Measurements from ENCODE around the gene ALG14.
"Not testable (repeated sequence)": the region's sequence is repeated elsewhere in the genome, so short reads cannot be mapped to it uniquely, and the experiment has no call there.

The ALG14 gene, protein sequence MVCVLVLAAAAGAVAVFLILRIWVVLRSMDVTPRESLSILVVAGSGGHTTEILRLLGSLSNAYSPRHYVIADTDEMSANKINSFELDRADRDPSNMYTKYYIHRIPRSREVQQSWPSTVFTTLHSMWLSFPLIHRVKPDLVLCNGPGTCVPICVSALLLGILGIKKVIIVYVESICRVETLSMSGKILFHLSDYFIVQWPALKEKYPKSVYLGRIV

DNA sequence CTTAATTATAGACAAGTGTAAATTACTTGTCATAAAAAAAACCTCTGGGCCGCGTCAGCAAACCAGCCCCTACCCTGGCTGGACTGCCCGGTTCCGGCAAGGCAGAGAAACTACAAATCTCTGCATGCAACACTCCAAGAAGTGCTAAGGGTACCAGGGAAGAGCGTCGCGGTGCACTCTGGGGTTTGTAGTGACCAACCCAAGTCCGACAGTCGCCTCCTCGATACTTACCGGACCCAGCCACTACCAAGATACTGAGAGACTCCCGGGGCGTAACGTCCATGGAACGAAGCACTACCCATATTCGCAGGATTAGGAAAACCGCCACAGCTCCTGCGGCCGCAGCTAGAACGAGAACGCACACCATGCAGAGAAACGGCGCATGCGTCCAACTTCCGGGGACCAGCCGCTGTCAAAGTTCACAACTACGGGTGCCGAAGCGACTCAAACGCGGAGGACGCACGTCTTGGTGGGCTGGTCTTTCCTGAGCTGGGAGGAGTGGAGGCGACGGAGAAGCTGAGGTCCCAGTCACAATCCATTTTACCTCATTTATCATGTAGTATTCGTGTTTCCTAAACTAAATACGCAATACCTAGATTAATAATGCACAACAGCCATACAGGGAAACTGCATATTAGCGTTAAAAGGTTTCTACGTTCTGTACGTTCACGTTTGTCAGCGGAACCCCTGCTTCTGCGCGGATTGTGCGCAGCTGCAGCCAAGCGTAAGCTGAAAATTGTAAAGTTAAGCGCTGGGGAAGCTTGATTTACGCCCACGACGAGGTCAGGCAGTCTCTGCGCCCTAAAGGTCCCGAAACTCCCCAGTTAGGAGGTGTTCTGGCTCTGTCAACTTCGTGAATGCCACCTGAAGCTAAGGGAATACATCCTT is at the start of gene ALG14:
Gene ALG14 (minus strand): TSS at position 420 of the 888 bp plus-strand sequence. CDS start 53 bp downstream, at position 367.
- in situ Hi-C loops (cut with MboI; ENCODE audit: low pct_unique_long_range_greater_than_20kb, low sequenced_read_pairs) = no loop called here
- peak; percentile 94 for DNase-seq

DNA sequence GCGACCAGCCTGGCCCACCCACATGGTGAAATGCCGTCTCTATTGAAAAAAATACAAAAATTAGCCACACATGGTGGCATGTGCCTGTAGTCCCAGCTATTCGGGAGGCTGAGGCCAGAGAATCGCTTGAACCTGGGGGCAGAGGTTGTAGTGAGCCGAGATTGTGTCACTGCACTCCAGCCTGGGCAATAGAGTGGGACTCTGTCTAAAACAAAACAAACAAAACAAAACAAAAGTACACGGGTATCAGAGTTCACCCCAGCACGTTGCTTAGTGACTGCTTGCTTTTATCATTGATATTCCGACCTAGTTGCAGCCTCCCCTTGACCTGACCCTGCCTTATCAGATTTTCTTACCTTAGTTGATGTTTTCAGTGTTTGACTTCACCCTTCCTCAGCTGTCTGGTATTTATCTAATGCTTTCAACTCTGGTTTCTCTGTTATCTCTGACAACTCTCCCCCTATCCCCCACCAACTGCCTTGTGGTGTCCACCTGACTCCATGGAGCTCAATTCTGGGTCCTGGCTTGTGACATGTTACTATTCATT is 49.5 kb upstream of the ALG14 start:
- in situ Hi-C loops (cut with MboI; ENCODE audit: low pct_unique_long_range_greater_than_20kb, low sequenced_read_pairs) = no loop called here
- DNase-seq = no peak

DNA sequence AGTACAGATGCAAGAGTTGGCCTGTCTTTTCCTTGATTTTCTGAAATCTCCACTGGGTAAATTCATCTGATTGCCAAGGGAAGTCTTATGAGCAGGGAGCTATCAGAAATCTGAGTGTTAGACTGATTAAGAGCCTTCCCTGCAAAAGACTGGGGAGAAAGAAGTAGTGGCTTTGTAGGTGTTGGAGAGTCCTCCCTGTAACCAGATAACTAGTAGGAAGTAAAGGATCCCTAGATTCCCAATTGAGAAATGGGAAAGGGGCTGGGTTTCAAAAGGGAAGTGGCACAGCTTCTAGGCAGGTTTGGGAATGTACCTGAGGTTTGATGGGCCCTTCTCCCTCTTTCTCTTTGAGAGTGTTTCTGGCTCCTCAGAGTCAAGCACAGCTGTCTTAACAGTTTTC is 46.5 kb upstream of the ALG14 start:
- in situ Hi-C loops (cut with MboI; ENCODE audit: low pct_unique_long_range_greater_than_20kb, low sequenced_read_pairs) = no loop called here
- DNase-seq = no peak

DNA sequence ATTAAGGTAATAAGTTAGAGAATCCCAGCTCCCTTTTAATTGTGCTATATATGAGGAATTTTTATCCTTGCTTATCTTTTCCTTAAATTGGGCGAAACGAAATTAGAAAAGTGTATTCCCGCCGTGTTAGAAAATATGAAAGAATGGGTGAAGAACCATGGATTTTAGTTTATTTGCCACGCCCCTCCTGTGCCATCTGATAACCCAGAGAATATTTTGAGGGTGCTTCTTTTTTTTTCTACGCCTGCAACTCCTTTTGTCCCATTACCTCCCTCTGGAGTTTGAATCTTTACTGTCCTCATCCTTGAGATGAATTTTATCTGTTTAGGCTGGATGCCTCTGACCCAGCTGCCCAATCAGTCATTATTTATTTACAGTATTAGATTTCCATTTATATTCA is 46.0 kb upstream of the ALG14 start:
- DNase-seq = no peak
- in situ Hi-C loops (cut with MboI; ENCODE audit: low pct_unique_long_range_greater_than_20kb, low sequenced_read_pairs) = no loop called here

DNA sequence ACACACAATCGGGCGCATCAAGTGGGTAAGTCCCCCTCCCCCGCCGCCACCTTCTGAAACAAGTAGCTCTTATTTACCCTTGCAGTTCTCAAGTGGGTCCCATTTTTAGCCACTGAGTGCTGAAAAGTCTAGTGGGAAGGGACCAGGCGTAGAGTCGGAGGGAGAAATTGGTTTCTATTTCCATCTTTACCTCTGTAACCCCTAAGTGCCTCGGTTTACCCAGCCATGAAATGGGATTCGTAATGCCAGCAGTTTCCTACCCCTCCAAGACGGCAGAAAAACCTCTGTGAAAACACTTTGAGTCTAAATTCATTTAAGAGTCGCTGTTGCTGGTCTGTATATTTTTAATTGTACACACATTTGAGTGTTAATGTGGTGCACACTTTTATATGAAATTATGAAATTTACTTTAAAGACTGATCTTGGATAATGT is 45.3 kb upstream of the ALG14 start:
- DNase-seq = peak; percentile 15
- in situ Hi-C loops (cut with MboI; ENCODE audit: low pct_unique_long_range_greater_than_20kb, low sequenced_read_pairs) = no loop called here

DNA sequence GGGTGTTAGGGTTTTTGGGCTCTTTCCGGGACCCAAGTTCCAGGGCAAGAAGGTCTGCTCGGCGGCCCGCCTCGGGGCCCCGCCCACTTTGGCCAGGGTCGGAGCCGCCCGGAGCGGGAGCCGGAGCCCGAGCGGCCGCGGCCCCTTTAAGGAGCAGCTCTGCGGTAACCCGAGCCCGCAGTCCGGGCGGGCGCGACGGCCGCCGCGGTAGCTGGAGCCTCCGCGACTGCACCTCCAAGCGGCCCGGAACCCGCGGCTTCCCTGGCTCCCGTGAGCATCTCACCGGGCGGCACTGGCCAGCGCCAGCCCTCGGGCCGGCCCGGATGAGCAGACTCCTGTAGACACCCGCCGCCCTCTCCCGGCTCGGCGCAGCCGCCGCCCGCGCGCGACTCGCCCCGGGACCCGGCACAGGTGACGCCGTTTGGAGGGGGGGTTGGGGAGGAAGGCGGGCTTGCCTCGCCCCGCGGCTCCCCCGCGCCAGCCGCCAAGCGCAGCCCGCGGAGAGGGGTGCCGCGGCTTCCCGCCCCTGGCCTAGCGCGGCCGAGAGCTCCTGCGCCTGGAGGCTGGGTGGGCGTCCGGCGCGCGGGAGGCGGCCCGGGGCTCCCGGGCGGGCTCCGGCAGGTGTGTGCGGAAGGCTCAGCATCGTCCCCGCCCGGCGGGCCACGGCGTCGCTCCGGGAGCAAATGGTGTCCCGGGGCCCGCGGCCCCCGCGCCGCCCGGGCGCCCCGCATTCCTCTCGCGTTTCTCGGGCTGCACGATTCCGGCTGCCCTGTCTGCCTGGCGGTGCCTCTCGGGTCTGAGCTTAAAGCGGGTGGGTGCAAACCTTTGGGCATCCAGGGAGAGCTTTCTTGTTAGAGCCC is 44.7 kb upstream of the ALG14 start, which contains the start of gene TLCD4:
Gene TLCD4 (plus strand): TSS at position 149 of the 860 bp plus-strand sequence. CDS start 26,547 bp downstream, outside the sequence.
- DNase-seq = no peak
- in situ Hi-C loops (cut with MboI; ENCODE audit: low pct_unique_long_range_greater_than_20kb, low sequenced_read_pairs) = no loop called here

DNA sequence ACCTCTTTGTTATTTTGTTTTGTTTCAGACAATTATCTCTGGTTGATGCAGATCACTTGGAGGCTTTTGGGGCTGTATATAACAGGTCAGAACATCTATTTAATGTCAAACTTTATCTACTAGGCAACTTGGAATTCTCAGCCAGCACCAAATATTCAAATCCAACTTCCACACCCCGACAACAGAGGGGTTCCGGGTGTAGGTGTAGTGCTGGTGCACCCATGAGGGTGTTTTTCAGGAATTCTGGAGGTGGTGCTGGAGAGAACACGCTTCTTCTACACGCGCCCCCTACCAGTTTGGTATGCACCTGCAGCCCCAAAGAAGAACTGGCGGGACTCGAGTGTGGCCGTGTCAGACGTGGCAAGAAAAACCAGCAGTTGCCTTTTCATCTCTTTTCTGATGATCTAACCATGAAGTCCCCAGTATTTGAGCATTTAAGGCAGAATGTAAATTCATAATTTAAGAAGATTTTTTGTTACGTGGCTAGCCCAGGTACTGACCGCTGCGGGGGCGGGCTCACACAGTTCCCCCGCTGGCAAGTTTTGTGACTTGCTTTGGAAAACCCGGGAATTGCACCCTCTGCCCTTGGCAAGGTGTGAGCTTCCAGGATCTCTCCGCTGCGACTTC is 43.9 kb upstream of the ALG14 start:
- in situ Hi-C loops (cut with MboI; ENCODE audit: low pct_unique_long_range_greater_than_20kb, low sequenced_read_pairs) = no loop called here
- peak; percentile 72 for DNase-seq

DNA sequence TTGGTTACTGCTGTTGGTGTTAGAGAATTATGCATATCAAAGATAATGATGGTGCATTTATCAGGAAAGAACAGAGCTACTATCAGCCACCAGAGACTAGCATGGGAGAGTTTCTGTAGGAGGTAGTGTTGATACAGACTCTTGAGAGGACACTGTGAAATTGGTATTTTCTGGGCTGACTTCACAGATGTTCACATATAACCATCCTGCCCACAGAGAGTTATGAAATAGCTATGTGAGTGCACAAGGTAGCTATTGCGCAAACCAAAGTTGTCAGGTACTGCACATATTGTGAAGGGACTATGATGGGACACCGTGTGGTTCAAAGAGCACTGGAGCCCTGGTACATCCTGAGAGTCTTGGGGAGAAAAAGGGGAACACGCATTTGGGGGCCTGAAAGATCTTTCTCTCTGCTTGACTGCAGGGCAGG is 43.0 kb upstream of the ALG14 start:
- no peak for DNase-seq
- in situ Hi-C loops (cut with MboI; ENCODE audit: low pct_unique_long_range_greater_than_20kb, low sequenced_read_pairs) = no loop called here

DNA sequence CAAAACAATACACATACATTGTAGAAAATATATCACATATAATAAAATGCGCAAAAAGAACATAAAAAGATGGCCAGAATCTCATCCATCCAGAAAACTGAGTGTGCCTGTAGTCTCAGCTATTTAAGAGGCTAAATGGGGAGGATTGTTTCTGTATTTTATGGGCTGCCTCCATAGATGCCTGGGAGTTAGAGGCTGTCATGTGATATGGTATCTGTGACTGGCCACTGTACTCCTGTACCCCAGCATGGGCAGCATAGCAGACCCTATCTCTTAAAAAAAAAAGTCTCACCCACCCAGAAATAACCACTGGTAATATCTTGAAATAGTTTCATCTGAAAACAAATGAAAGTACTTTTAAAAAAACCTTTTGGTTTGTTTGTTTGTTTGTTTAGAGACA is 40.9 kb upstream of the ALG14 start:
- DNase-seq = no peak
- in situ Hi-C loops (cut with MboI; ENCODE audit: low pct_unique_long_range_greater_than_20kb, low sequenced_read_pairs) = no loop called here

DNA sequence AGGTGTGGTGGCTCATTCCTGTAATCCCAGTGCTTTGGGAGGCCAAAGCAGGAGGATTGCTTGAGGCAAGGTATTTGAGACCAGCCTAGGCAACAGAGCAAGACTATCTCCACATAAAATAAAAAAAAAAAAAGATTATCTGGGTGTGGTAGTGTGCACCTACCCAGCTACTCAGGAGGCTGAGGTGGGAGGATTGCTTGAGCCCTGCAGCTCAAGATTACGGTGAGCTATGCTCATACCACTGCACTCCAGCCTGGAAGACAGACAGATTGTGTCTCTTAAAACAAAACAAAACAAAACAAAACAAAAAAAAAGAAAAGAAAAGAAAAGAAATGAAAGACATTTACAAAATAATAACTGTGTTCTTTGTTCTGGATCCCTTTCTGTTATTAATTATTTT is 38.3 kb upstream of the ALG14 start:
- in situ Hi-C loops (cut with MboI; ENCODE audit: low pct_unique_long_range_greater_than_20kb, low sequenced_read_pairs) = no loop called here
- no peak for DNase-seq

DNA sequence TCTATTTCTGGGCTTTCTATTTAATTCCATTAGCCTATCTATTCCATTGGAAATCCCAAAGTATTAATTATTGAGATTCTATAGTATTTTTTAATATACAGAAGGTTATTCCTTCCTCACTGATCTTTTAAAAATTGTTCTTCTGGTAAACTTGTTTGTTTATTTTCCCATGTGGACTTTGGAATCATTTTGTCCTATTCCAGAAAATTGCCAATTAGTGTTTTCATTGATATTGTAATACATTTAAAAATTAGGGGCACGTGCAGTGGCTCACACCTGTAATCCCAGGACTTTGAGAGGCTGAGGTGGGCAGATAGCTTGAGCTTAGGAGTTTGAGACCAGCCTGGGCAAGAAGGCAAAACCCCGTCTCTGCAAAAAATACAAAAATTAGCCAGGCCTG is 36.0 kb upstream of the ALG14 start:
- in situ Hi-C loops (cut with MboI; ENCODE audit: low pct_unique_long_range_greater_than_20kb, low sequenced_read_pairs) = no loop called here
- DNase-seq = no peak

DNA sequence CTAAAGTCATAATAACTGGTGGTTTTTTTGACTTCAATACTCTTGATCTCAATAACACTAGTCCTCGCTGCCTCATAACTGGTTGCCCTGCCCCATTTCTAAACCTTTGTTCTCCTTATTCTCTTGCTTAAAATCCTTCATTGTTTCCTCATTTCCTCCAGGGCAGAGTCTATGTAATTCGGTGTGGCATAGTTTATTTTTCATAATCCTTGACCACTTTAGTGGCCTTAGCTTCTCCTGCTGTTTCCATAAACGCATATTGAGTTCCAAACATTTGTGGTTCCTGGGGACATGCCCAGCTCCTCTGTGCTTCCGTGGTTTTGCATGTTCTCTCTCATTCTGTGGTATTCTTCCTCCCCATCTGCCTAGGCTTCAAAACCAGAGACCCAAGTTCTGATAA is 25.4 kb upstream of the ALG14 start:
- in situ Hi-C loops (cut with MboI; ENCODE audit: low pct_unique_long_range_greater_than_20kb, low sequenced_read_pairs) = no loop called here

DNA sequence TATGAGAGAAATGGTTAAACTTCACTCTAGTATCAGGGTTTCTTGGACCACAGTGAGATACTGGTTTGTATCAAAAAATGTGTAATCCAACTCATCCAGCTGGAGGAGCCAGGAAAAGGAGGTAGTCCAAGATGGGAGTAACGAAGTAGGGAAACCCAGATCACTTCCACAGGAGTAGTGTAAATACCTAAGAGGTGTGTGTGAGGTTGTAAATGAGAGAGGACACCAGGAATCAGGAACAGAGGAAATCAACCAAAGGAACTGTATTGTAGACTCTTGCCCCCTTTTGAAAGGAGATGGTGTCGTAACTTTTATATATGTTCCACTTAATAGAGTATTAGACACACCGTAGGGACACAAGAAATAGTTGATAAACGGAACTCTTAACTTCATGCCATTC is 24.7 kb upstream of the ALG14 start:
- in situ Hi-C loops (cut with MboI; ENCODE audit: low pct_unique_long_range_greater_than_20kb, low sequenced_read_pairs) = no loop called here
- no peak for DNase-seq

More for the DNA sequence above, 25.4 kb upstream of the ALG14 start:
- DNase-seq = no peak

DNA sequence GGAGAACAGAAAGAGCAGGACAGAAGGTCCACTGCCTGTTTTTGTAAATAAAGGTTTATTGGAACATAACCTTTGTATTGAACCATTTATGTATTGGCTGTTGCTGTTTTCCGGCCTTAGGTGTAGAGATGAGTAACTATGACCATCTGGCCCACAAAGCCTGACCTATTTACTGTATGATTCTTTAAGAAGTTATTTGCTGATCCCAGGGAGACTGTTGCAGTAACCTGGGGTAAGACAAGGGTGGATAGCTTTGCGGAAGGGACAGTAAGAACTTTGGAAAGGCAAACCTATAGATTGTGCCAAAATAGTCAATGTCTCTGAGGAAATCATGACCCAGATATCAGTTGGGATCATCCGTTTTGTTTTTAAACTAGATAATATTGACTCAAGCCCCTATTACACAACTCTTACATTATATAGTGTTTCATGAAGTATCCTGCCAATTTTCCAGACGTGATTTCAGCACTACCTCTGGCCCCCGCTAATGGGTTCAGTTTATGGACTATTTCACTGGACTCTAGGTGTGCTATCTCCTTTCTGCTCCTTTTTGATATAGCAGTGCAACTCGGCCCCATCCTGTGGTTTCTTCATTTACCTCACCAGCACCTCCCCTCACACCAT is 23.6 kb upstream of the ALG14 start:
- DNase-seq = no peak

DNA sequence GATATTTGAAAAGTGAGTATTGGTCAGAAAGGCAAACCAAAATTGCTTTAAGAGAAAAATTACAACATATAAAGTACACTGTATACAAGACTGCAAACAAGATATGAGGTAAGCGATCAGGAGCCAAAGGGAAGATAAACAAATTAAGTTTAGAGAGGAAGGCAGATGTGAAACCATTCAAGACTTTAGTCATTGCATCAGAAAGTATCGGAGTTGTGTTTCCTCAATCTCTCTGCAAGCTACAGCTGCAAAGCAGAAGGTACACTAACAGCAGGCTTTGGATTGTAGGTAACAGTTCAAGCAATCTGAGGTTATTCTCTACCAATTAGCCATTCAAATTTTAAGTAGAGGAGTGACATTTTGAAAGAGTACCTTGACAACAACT is 23.1 kb upstream of the ALG14 start:
- DNase-seq = no peak

More for the DNA sequence above, 23.6 kb upstream of the ALG14 start:
- in situ Hi-C loops (cut with MboI; ENCODE audit: low pct_unique_long_range_greater_than_20kb, low sequenced_read_pairs) = no loop called here

DNA sequence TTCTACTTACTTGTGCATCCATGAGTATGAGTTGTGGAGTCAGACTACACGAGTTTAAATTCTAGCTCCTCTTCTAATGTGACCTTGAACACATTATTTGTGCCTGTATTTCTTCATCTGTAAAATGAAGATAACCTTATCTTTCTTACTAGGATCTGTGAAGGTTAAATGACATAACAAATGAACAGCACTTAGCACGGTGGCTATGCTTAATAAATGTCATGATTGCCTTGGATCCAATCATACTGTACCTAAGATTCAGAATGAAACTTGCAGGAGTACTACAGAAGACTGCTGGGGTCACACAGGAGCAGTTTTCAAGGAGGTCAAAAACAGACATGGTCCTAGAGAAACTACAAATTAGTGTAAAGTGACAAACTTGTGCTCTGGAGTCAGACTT is 22.2 kb upstream of the ALG14 start:
- in situ Hi-C loops (cut with MboI; ENCODE audit: low pct_unique_long_range_greater_than_20kb, low sequenced_read_pairs) = no loop called here
- no peak for DNase-seq

More for the DNA sequence above, 23.1 kb upstream of the ALG14 start:
- in situ Hi-C loops (cut with MboI; ENCODE audit: low pct_unique_long_range_greater_than_20kb, low sequenced_read_pairs) = no loop called here

DNA sequence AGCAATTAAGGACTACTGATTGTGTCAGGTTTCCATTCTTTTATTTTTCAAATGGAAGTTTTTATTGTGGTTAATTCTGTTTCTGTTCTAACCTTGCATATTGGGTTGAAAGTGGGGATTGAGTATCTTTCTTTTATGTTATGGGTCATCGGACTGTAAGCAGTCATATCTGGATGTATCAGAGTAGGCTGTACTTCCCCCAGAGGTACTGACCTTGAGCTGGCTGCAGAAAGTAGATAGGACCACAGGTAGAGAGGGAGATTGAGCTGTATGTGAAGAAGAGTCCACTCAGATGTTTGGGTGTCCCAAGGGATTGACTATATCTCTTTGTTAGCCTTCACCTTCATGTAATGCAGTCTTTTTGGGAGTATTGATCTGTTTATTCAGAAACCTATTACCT is 20.5 kb upstream of the ALG14 start:
- DNase-seq = no peak
- in situ Hi-C loops (cut with MboI; ENCODE audit: low pct_unique_long_range_greater_than_20kb, low sequenced_read_pairs) = no loop called here

DNA sequence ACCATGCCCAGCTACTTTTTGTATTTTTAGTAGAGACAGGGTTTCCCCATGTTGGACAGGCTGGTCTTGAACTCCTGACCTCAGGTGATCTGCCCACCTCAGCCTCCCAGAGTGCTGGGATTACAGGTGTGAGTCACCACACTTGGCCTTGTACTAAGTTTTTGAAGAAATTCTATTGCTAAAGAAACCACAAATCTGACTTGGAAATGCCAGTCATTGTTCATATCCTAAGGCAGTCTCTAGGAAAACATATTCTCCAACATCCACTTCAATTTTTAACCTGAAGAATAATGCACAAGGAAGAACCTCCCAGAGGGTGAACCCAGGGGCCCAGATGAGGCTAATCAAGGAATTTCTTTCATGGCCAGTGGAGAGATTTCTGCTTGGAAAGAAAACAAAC is 20.1 kb upstream of the ALG14 start:
- DNase-seq; in situ Hi-C loops (cut with MboI; ENCODE audit: low pct_unique_long_range_greater_than_20kb, low sequenced_read_pairs): not testable (repeated sequence)
